Erythroblast (primary cell): ENCODE results near the gene CPA5.

Experiments
- GATA1 ChIP-seq: IDR thresholded peaks from 2 replicates; pipeline ENCODE4 v1.6.1; 2011; ENCODE audit warnings: low read depth, mild to moderate bottlenecking, control low read depth, low read length, moderate library complexity
- POLR2A ChIP-seq: IDR thresholded peaks from 2 replicates; pipeline ENCODE4 v1.6.1; 2011; ENCODE audit warnings: mild to moderate bottlenecking, low read length

DNA sequence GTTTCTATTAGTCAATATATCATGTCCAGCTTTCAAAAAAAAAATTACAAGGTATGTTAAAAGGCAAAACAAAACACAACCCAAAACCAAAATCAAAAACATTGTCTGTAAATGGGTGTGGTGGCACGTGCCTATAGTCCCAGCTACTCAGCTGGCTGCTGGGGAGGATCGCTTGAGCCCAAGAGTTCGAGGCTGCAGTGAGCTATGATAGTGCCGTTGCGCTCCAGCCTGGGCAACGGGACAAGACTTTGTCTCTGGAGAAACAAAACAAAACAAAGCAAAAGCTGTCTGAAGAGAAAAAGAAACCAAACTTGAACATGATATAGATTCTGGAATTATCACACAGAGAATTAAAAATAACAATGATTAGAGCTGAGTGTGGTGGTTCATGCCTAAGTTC, 10.3 kb upstream of the CPA5 start:
- TF ChIP-seq POLR2A, result no peak
- no peak for TF ChIP-seq GATA1
